Body of pancreas (tissue), 4 donors: Measurements from ENCODE around the gene TMEM179B.

Experiments
- POLR2A ChIP-seq, 3 donors: fragments of 450-650 bp; IDR thresholded peaks; one replicate each; pipeline ENCODE4 v1.6.1; 2016; ENCODE audit warnings: antibody characterized with exemption in 3 of 3, mild to moderate bottlenecking in 2 of 3
- TF ChIP-seq, protein P1 (sequence below), 7 experiments: fragments of 450-650 bp in 4 of 7; fragments of 200-600 bp in 3 of 7; sonication (generic) in 3 of 7; IDR thresholded peaks; one replicate each; pipeline ENCODE4 v1.5.1; 2016 to 2019; ENCODE audit warnings: antibody characterized with exemption in 7 of 7

GRCh38 chr11:62799486-62799885 lies 12.3 kb downstream of the TMEM179B start:
- TF ChIP-seq, protein P1, sequence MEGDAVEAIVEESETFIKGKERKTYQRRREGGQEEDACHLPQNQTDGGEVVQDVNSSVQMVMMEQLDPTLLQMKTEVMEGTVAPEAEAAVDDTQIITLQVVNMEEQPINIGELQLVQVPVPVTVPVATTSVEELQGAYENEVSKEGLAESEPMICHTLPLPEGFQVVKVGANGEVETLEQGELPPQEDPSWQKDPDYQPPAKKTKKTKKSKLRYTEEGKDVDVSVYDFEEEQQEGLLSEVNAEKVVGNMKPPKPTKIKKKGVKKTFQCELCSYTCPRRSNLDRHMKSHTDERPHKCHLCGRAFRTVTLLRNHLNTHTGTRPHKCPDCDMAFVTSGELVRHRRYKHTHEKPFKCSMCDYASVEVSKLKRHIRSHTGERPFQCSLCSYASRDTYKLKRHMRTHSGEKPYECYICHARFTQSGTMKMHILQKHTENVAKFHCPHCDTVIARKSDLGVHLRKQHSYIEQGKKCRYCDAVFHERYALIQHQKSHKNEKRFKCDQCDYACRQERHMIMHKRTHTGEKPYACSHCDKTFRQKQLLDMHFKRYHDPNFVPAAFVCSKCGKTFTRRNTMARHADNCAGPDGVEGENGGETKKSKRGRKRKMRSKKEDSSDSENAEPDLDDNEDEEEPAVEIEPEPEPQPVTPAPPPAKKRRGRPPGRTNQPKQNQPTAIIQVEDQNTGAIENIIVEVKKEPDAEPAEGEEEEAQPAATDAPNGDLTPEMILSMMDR (IDR thresholded peaks at IDR 0.05), result no peak
- TF ChIP-seq POLR2A (IDR thresholded peaks at IDR 0.05), result no peak
